OCI-LY1 (cell line): ENCODE data around the gene LLCFC1.

Experiments
- H2AFZ ChIP-seq: fragments of 200-600 bp; sonication (generic), shearing (Covaris generic); 2 replicates; pipeline ENCODE4 v1.6.0; 2014; ENCODE audit warnings: antibody characterized with exemption, mild to moderate bottlenecking, low read length
- H3F3A ChIP-seq: fragments of 200-600 bp; sonication (generic), shearing (Covaris generic); 2 replicates; pipeline ENCODE4 v1.6.0; 2014; ENCODE audit warnings: mild to moderate bottlenecking, antibody characterized with exemption, low read length, moderate library complexity; ENCODE audit not compliant: insufficient read depth
- H3K27ac ChIP-seq: fragments of 200-600 bp; sonication (generic); 2 replicates; pipeline ENCODE4 v1.5.1; 2014; ENCODE audit warnings: low read length, mixed run types, mild to moderate bottlenecking, low read depth; ENCODE audit not compliant: poor library complexity, severe bottlenecking
- H3K27me3 ChIP-seq: fragments of 200-600 bp; sonication (generic); 2 replicates; pipeline ENCODE4 v1.6.0; 2014; ENCODE audit warnings: antibody characterized with exemption, mild to moderate bottlenecking, low read length, moderate library complexity; ENCODE audit not compliant: insufficient read depth
- H3K36me3 ChIP-seq: fragments of 200-600 bp; sonication (generic); 2 replicates; pipeline ENCODE4 v1.6.1; 2014; ENCODE audit warnings: mild to moderate bottlenecking, antibody characterized with exemption, low read length, moderate library complexity, mixed read lengths; ENCODE audit not compliant: insufficient read depth
- H3K4me1 ChIP-seq: fragments of 200-600 bp; sonication (generic); 2 replicates; pipeline ENCODE4 v1.5.1; 2014; ENCODE audit warnings: mild to moderate bottlenecking, low read length, moderate library complexity; ENCODE audit not compliant: insufficient read depth, severe bottlenecking
- H3K4me2 ChIP-seq: fragments of 200-600 bp; sonication (generic), shearing (Covaris generic); 2 replicates; pipeline ENCODE4 v1.6.1; 2014; ENCODE audit warnings: low read length
- H3K4me3 ChIP-seq: fragments of 200-600 bp; sonication (generic); 2 replicates; pipeline ENCODE4 v1.5.1; 2014; ENCODE audit warnings: low read length, low read depth, mild to moderate bottlenecking, mixed read lengths; ENCODE audit not compliant: poor library complexity, severe bottlenecking
- H3K79me2 ChIP-seq: fragments of 200-600 bp; shearing (Covaris generic); 2 replicates; pipeline ENCODE4 v1.6.1; 2016; ENCODE audit warnings: mixed run types, low read length, mixed read lengths; ENCODE audit not compliant: insufficient read depth
- H3K9ac ChIP-seq: fragments of 200-600 bp; sonication (generic), shearing (Covaris generic); 2 replicates; pipeline ENCODE4 v1.6.1; 2014; ENCODE audit warnings: mild to moderate bottlenecking, low read length, mixed read lengths
- H3K9me2 ChIP-seq: fragments of 200-600 bp; sonication (generic), shearing (Covaris generic); 2 replicates; pipeline ENCODE4 v1.6.1; 2014; ENCODE audit warnings: low read depth, mild to moderate bottlenecking, low read length, mixed read lengths
- H3K9me3 ChIP-seq: fragments of 200-600 bp; shearing (Covaris generic); 2 replicates; pipeline ENCODE4 v1.6.1; 2014; ENCODE audit warnings: low read length, mixed read lengths
- H4K20me1 ChIP-seq: fragments of 200-600 bp; sonication (generic), shearing (Covaris generic); 2 replicates; pipeline ENCODE4 v1.6.0; 2016; ENCODE audit warnings: mild to moderate bottlenecking, low read length; ENCODE audit not compliant: insufficient read depth
- EZH2 ChIP-seq: fragments of 200-600 bp; sonication (generic), shearing (Covaris generic); IDR thresholded peaks from 2 replicates; pipeline ENCODE4 v1.8.0; 2017; ENCODE audit warnings: borderline replicate concordance, mixed run types, mild to moderate bottlenecking, antibody characterized with exemption, low read length, moderate library complexity, mixed read lengths
- TF ChIP-seq, protein P1 (sequence below): fragments of 200-600 bp; sonication (generic), shearing (Covaris generic); IDR thresholded peaks from 2 replicates; pipeline ENCODE4 v1.5.1; 2017; ENCODE audit warnings: mild to moderate bottlenecking, antibody characterized with exemption, low read length, moderate library complexity, mixed read lengths

LLCFC1 gene

DNA sequence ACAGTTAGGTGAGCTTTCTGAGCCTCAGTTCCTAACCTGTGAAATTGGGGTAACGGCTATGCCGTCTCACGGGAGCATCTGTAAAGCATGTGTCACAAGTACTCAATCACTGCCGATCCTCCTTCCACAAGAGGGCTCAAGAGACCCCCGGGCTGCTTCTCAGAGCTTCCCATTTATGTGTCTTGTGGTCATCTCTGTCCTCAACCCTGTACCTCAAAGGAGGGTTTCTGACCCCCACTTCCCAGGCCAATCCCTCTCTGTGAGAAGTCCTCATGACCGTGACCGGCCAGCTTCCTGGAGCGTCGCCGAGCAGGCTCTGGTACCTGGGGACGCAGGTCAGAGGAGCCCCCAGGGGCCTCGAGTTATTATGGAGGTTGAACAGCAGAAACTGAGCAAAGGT lies 5.2 kb upstream of the LLCFC1 start:
- Histone ChIP-seq H3K4me3 (no peak overlapping the region), H3K27ac (no peak overlapping the region), H3K4me2 (no peak overlapping the region), H3K9ac (no peak overlapping the region), H3K79me2 (no peaks in the 10 kb centered on the region), H3K36me3 (no peaks in the 10 kb centered on the region), H3K9me3 (no peaks in the 10 kb centered on the region), H3K4me1 (no peaks in the 10 kb centered on the region), H2AFZ (no peak overlapping the region), H3F3A (no peaks in the 10 kb centered on the region), H3K9me2 (no peaks in the 10 kb centered on the region), H4K20me1 (no peaks in the 10 kb centered on the region), H3K27me3 (no peaks in the 10 kb centered on the region)
- TF ChIP-seq, protein P1, sequence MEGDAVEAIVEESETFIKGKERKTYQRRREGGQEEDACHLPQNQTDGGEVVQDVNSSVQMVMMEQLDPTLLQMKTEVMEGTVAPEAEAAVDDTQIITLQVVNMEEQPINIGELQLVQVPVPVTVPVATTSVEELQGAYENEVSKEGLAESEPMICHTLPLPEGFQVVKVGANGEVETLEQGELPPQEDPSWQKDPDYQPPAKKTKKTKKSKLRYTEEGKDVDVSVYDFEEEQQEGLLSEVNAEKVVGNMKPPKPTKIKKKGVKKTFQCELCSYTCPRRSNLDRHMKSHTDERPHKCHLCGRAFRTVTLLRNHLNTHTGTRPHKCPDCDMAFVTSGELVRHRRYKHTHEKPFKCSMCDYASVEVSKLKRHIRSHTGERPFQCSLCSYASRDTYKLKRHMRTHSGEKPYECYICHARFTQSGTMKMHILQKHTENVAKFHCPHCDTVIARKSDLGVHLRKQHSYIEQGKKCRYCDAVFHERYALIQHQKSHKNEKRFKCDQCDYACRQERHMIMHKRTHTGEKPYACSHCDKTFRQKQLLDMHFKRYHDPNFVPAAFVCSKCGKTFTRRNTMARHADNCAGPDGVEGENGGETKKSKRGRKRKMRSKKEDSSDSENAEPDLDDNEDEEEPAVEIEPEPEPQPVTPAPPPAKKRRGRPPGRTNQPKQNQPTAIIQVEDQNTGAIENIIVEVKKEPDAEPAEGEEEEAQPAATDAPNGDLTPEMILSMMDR, result no peak
- no peak for TF ChIP-seq EZH2

DNA sequence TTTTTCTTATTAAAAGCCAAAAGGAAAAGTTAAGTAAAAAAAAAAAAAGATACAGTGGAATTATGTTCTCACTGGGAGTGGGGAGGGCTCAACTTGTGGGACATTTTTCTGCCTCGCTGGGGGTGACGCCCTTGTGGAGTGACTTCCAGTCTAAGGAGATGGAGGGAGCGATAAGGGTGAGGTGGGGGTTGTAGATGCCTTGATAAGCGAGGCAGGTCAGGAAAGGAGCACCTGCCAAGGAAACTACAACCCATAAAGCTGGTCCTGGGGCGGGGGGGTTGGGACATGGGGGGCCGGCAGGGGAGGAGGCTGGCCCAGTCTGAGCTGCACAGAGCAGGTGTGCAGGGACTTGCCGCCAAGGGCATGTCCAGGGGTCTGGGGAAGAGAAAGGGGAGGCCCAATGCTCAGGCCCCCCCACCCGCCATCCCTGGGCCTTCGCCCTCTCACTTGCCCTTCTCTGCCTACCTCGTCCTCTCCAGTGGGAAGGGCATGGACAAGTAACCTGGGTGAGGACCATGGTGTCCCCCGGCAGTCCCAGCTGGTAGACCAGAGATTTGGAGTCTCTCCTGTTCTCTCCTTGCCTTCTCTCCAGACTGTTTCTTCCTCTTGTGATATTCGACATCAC lies 3.2 kb upstream of the LLCFC1 start:
- H3K27me3 ChIP-seq, result no peaks in the 10 kb centered on the region
- H4K20me1 ChIP-seq, result no peaks in the 10 kb centered on the region
- no peaks in the 10 kb centered on the region for H3K4me1 ChIP-seq
- no peaks in the 10 kb centered on the region for H3F3A ChIP-seq
- no peak overlapping the region for H3K9ac ChIP-seq
- H3K4me2 ChIP-seq, result no peak overlapping the region
- H3K27ac ChIP-seq, result no peak overlapping the region
- H3K9me2 ChIP-seq, result no peaks in the 10 kb centered on the region
- H3K36me3 ChIP-seq, result no peaks in the 10 kb centered on the region
- H3K9me3 ChIP-seq, result no peaks in the 10 kb centered on the region
- no peaks in the 10 kb centered on the region for H3K79me2 ChIP-seq
- TF ChIP-seq, protein P1, result no peak
- TF ChIP-seq EZH2, result no peak
- no peak overlapping the region for H2AFZ ChIP-seq
- H3K4me3 ChIP-seq, result no peak overlapping the region

DNA sequence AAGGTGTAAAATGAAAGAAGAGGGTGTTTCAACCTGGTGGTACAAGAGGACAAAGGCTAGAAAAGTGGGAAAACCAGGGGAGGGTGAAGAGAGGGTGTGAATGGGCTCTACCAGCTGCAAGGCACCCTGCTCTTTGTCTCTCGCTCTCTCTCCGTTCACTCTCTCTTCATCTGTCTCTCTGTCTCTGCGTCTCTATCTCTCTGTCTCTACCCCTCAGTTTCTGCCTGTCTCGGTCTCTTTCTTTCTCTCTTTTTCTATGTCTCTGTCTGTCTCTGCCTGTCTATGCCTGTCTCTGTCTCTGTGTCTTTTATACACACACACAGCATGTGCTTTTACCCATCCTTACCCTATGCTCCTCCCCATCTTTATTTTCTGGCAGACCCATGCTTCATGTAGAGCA lies 673 bp upstream of the LLCFC1 start:
- H3K27ac ChIP-seq, result no peak overlapping the region
- no peaks in the 10 kb centered on the region for H3K36me3 ChIP-seq
- TF ChIP-seq, protein P1, result no peak
- no peak for TF ChIP-seq EZH2
- no peaks in the 10 kb centered on the region for H4K20me1 ChIP-seq
- H3K79me2 ChIP-seq, result no peaks in the 10 kb centered on the region
- no peaks in the 10 kb centered on the region for H3K4me1 ChIP-seq
- H3K4me2 ChIP-seq, result no peak overlapping the region
- no peaks in the 10 kb centered on the region for H3K27me3 ChIP-seq
- H3K9me3 ChIP-seq, result no peaks in the 10 kb centered on the region
- H3F3A ChIP-seq, result no peaks in the 10 kb centered on the region
- no peak overlapping the region for H2AFZ ChIP-seq
- H3K9ac ChIP-seq, result no peak overlapping the region
- H3K9me2 ChIP-seq, result no peaks in the 10 kb centered on the region
- H3K4me3 ChIP-seq, result no peak overlapping the region
